Thyroid gland (tissue), 4 donors: ENCODE measurements around the gene IFNA16. TPM values are rescaled to one million over a fixed set of nuclear protein-coding genes. Genes with fewer than 3 reads are reported as not detected.
"Not testable (repeated sequence)": the region's sequence is repeated elsewhere in the genome, so short reads cannot be mapped to it uniquely, and the experiment has no call there.

Source experiments
- DNase-seq, 2 donors: peaks; one replicate each; pipeline ENCODE4 v3.0.0-alpha.2; 2019
- H3K27ac ChIP-seq, 3 donors: fragments of 200-600 bp; sonication (generic); 1 replicate in 2 of 3; 2 replicates in 1 of 3; pipeline ENCODE4 v1.5.1; 2016 to 2019; ENCODE audit warnings: mild to moderate bottlenecking in 1 of 3, moderate library complexity in 1 of 3
- H3K27me3 ChIP-seq: fragments of 200-600 bp; sonication (generic); one replicate; pipeline ENCODE4 v1.5.1; 2019
- H3K36me3 ChIP-seq, 2 donors: fragments of 200-600 bp; sonication (generic); one replicate each; pipeline ENCODE4 v1.5.1; 2016 to 2019
- H3K4me1 ChIP-seq, 2 donors: fragments of 200-600 bp; sonication (generic); one replicate each; pipeline ENCODE4 v1.5.1; 2017 to 2019
- H3K4me3 ChIP-seq, 3 donors: fragments of 200-600 bp; sonication (generic); replicated peaks in 1 of 3; 1 replicate in 2 of 3; 2 replicates in 1 of 3; pipeline ENCODE4 v1.5.1; 2016; ENCODE audit warnings: mild to moderate bottlenecking in 1 of 3
- H3K9me3 ChIP-seq: fragments of 200-600 bp; sonication (generic); one replicate; pipeline ENCODE4 v1.5.1; 2017
- POLR2A ChIP-seq, 2 donors: fragments of 450-650 bp; IDR thresholded peaks; one replicate each; pipeline ENCODE4 v1.6.1; 2017; ENCODE audit warnings: antibody characterized with exemption in 2 of 2, mild to moderate bottlenecking in 2 of 2, moderate library complexity in 1 of 2
- WGBS, 2 donors: methylation state at CpG; one replicate each; pipeline ENCODE4 v1.1.5; 2017; 5-methylcytosine and 5-hydroxymethylcytosine counted together
- intact Hi-C: fragments of 100-400 bp; cut with DNase I; formaldehyde crosslinking; loops from one replicate; pipeline ENCODE4 v1.15.1; 2023
- total RNA-seq, 4 donors: library from RNA; depleted of rRNA; stranded (reverse); fragments of >200 nt; gene quantifications; one replicate each; pipeline ENCODE4 v1.2.3, GENCODE V29; 2016
- TF ChIP-seq, protein P1 (sequence below), 6 experiments: fragments of 200-600 bp in 3 of 6; fragments of 450-650 bp in 3 of 6; sonication (generic) in 3 of 6; IDR thresholded peaks; one replicate each; pipeline ENCODE4 v1.5.1; 2016 to 2019; ENCODE audit warnings: antibody characterized with exemption in 6 of 6, mild to moderate bottlenecking in 2 of 6, inconsistent platforms in 1 of 6, moderate library complexity in 1 of 6

Gene IFNA16
- total RNA-seq, 4 donors from 2014 or later, result not detected

GRCh38 chr9:21210311-21210710 is 6.8 kb downstream of the IFNA16 start:
- Histone ChIP-seq H3K9me3 (no peaks in the 10 kb centered on the region), H3K4me3 (no peak overlapping the region), H3K27ac (no peak overlapping the region), H3K36me3 (no peaks in the 10 kb centered on the region), H3K4me1 (no peaks in the 10 kb centered on the region), H3K27me3 (no peaks in the 10 kb centered on the region)
- TF ChIP-seq POLR2A (IDR thresholded peaks at IDR 0.05), result no peak
- TF ChIP-seq, protein P1, sequence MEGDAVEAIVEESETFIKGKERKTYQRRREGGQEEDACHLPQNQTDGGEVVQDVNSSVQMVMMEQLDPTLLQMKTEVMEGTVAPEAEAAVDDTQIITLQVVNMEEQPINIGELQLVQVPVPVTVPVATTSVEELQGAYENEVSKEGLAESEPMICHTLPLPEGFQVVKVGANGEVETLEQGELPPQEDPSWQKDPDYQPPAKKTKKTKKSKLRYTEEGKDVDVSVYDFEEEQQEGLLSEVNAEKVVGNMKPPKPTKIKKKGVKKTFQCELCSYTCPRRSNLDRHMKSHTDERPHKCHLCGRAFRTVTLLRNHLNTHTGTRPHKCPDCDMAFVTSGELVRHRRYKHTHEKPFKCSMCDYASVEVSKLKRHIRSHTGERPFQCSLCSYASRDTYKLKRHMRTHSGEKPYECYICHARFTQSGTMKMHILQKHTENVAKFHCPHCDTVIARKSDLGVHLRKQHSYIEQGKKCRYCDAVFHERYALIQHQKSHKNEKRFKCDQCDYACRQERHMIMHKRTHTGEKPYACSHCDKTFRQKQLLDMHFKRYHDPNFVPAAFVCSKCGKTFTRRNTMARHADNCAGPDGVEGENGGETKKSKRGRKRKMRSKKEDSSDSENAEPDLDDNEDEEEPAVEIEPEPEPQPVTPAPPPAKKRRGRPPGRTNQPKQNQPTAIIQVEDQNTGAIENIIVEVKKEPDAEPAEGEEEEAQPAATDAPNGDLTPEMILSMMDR (IDR thresholded peaks at IDR 0.05), result no peak
- intact Hi-C loops, result no loop called here
- WGBS, 2 donors, result 93 to 95% methylated on average over 6 of the region's 7 CpGs
- DNase-seq, result no peak

DNA sequence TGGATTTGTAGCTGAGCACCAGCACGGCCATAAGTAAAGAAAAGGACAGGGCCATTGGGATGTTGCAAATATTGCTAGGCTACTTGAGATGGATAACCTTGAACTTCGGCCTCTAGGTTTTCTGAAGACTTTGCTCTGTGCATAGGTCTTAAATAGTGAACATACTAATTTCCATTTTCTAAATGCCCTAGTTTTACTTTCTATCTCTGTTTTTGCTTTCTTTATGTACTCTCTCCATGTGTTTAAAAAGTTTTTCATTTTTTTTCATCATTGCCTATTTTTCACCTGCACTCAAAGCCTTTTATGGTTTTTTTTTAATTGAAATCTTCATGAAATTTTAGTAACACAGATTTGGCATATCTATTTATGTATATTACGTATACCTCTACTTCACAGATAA is 10.1 kb downstream of the IFNA16 start, which contains the start of gene IFNA10:
Gene IFNA10, minus strand, starts transcription at position 101 of the 400 bp plus-strand sequence. Its CDS starts 46 bp downstream, at position 55.
- intact Hi-C loops, H3K27ac ChIP-seq: not testable (repeated sequence)
- WGBS, 2 donors, result 93 to 96% methylated on average over 3 of the region's 3 CpGs

GRCh38 chr9:21205204-21205603 is 11.9 kb downstream of the IFNA16 start:
- intact Hi-C loops, result no loop called here
- no peak for DNase-seq
- TF ChIP-seq, protein P1 (IDR thresholded peaks at IDR 0.05), result no peak
- TF ChIP-seq POLR2A (IDR thresholded peaks at IDR 0.05), result no peak
- Histone ChIP-seq H3K4me1 (no peaks in the 10 kb centered on the region), H3K9me3 (no peaks in the 10 kb centered on the region), H3K27ac (no peak overlapping the region), H3K36me3 (no peaks in the 10 kb centered on the region), H3K27me3 (no peaks in the 10 kb centered on the region), H3K4me3 (no peak overlapping the region)

More for the DNA sequence above, 10.1 kb downstream of the IFNA16 start, which contains the start of gene IFNA10:
- DNase-seq, H3K36me3 ChIP-seq, H3K9me3 ChIP-seq, H3K4me3 ChIP-seq, H3K4me1 ChIP-seq, H3K27me3 ChIP-seq: not testable (repeated sequence)

GRCh38 chr9:21202105-21202504 is 15.0 kb downstream of the IFNA16 start, which contains the start of gene IFNA7:
TSS of gene IFNA7 (minus strand) at chr9:21202205. CDS start at chr9:21202165, 40 bp downstream.
- H3K27me3 ChIP-seq, H3K4me1 ChIP-seq, DNase-seq, H3K36me3 ChIP-seq, H3K27ac ChIP-seq, H3K9me3 ChIP-seq, intact Hi-C loops, H3K4me3 ChIP-seq: not testable (repeated sequence)
- 77 to 80% methylated on average over 4 of the region's 4 CpGs for WGBS, 2 donors

GRCh38 chr9:21194867-21195776 is 22.0 kb downstream of the IFNA16 start:
- intact Hi-C loops, H3K27ac ChIP-seq, H3K4me1 ChIP-seq, H3K4me3 ChIP-seq, H3K27me3 ChIP-seq, H3K36me3 ChIP-seq, H3K9me3 ChIP-seq: not testable (repeated sequence)
- DNase-seq, result peak in 1 of 2 donors; percentile 18
- 43 to 51% methylated on average over 6 of the region's 6 CpGs for whole genome bisulfite sequencing, 2 donors
- TF ChIP-seq, protein P1 (IDR thresholded peaks at IDR 0.05), result peak in 3 of 6 experiments; percentile 43 to 57 (median 46)

GRCh38 chr9:21187487-21187886 is 29.6 kb downstream of the IFNA16 start, which contains the start of gene IFNA4:
TSS of gene IFNA4 (minus strand) at chr9:21187587. CDS start at chr9:21187531, 56 bp downstream.
- H3K9me3 ChIP-seq, intact Hi-C loops, H3K27ac ChIP-seq, H3K4me1 ChIP-seq, H3K4me3 ChIP-seq, H3K36me3 ChIP-seq, DNase-seq, H3K27me3 ChIP-seq: not testable (repeated sequence)
- 94 to 95% methylated on average over 3 of the region's 3 CpGs for WGBS, 2 donors
